Activated effector memory CD4-positive, alpha-beta T cell treated with Interleukin-2 at 50 U/mL for 16 hours (primary cell): ENCODE results near the gene TBXAS1.

ENCODE experiments used
- DNase-seq: peaks from one replicate; pipeline ENCODE4 v3.0.0-alpha.2; 2020

The TBXAS1 gene

GRCh38 chr7:139950881-139951525 lies 121.9 kb downstream of the TBXAS1 start:
- no peak for DNase-seq

- DNase-seq: no peak
These were observed 124.2 kb downstream of the TBXAS1 start for GRCh38 chr7:139953229-139953628.

- no peak for DNase-seq
These were observed 126.2 kb downstream of the TBXAS1 start for GRCh38 chr7:139955109-139955820.

GRCh38 chr7:139958599-139959284 lies 129.7 kb downstream of the TBXAS1 start:
- no peak for DNase-seq

GRCh38 chr7:139959285-139959628 lies 130.2 kb downstream of the TBXAS1 start:
- no peak for DNase-seq

- DNase-seq: no peak
These were observed 130.7 kb downstream of the TBXAS1 start for GRCh38 chr7:139959718-139960117.

GRCh38 chr7:139960157-139960556 lies 131.1 kb downstream of the TBXAS1 start:
- DNase-seq: no peak

- DNase-seq: no peak
These were observed 137.0 kb downstream of the TBXAS1 start for GRCh38 chr7:139965942-139966628.

- no peak for DNase-seq
These were observed 137.9 kb downstream of the TBXAS1 start for GRCh38 chr7:139966949-139967348.

GRCh38 chr7:139968931-139969330 lies 139.9 kb downstream of the TBXAS1 start:
- DNase-seq: no peak

GRCh38 chr7:139972029-139972428 lies 143.0 kb downstream of the TBXAS1 start:
- no peak for DNase-seq

- DNase-seq: no peak
These were observed 144.3 kb downstream of the TBXAS1 start for GRCh38 chr7:139973101-139974050.

- no peak for DNase-seq
These were observed 145.2 kb downstream of the TBXAS1 start for GRCh38 chr7:139974179-139974811.

GRCh38 chr7:139976055-139976837 lies 147.2 kb downstream of the TBXAS1 start:
- no peak for DNase-seq

- DNase-seq: no peak
These were observed 148.0 kb downstream of the TBXAS1 start for GRCh38 chr7:139976838-139977656.

- no peak for DNase-seq
These were observed 152.4 kb downstream of the TBXAS1 start for GRCh38 chr7:139981511-139981895.

GRCh38 chr7:139982927-139983920 lies 154.2 kb downstream of the TBXAS1 start:
- DNase-seq: no peak

- DNase-seq: no peak
These were observed 155.8 kb downstream of the TBXAS1 start for GRCh38 chr7:139984642-139985539.
